Smooth muscle cell of the brain vasculature (primary cell): Measurements from ENCODE around the gene PEX19.

Source experiments
- DNase-seq: peaks from one replicate; pipeline ENCODE4 v3.0.0-alpha.2; 2012; ENCODE audit warnings: low read depth, low spot score

PEX19 gene

GRCh38 chr1:160277987-160278386, 6.9 kb downstream of the PEX19 start:
- no peak for DNase-seq

- no peak for DNase-seq
Observed at GRCh38 chr1:160277330-160277729, 7.6 kb downstream of the PEX19 start.

- no peak for DNase-seq
Observed at GRCh38 chr1:160271025-160271424, 13.9 kb downstream of the PEX19 start.

DNA sequence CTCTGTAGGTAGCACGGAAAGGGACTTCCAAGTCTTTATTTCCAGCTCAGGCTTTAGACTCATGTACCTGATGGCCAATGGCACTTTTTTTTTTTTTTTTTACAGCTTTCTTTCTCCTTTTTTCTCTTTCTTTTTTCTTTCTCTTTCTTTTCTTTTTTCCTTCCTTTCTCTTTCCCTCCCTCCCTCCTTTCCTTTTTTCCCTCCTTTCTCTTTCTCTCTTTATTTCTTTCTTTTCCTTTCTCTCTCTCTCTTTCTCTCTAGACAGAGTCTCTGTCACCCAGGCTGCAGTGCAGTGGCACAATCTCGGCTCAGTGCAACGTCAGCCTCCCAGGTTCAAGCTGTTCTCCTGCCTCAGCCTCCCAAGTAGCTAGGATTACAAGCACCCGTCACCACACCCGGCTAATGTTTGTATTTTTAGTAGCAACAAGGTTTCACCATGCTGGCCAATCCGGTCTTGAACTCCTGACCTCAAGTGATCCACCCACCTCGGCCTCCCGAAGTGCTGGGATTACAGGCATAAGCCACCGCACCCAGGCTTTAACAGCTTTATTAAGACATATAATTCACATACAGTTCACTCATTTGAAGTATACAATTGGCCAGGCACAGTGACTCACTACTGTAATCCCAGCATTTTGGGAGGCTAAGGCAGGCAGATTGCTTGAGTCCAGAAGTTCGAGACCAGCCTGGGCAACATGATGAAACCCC, 17.5 kb downstream of the PEX19 start:
- DNase-seq: no peak

GRCh38 chr1:160264795-160265307, 20.1 kb downstream of the PEX19 start:
- no peak for DNase-seq

DNA sequence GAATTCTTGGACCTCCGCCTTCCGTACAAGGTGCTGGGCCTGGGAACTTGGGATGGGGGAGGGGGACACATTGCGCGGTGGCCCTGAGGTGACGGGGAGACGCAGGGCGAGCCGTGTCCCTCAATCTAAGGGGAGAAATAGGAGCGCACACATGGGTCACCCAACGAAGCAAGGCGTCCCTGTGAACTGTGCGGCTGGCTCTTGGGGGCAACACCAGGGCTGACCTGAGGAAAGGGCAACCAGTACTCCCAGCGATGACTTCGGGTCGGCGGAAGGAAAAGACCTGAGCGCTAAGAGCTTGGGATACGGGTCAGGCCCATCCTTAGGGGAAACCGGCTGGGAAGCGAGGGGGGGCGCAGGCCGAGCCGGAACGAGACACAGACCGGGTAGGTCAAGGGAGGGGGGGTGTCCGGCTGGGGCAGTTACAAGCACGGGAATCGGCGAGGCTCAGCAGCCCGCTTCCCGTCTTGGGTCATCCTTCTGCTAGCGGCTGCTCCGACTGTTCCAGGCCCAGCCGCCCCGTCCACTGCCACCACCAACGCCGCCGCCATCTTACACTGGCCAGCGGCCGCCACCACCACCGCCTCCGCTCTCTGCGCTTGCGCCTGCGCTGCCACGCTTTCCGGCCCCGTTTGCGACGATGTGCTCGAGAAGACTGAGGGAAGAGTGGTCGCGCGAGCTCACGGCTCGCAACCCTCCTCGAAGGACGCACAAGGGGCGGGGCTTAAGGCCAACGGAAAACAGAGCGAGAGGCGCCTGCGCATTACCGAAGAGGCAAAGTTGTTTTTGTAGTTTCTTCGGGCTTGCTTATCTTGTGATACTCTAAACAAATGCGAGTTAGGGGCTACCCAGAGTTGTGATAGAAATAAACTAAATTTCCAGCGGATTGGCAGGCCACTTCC, 22.8 kb downstream of the PEX19 start, which contains the start of gene DCAF8:
Gene DCAF8, minus strand, starts transcription at position 657 of the 902 bp plus-strand sequence. CDS start 18,541 bp downstream, outside the sequence.
- DNase-seq: peak; percentile 95

- DNase-seq: no peak
Observed at GRCh38 chr1:160261556-160261892, 23.4 kb downstream of the PEX19 start.

GRCh38 chr1:160260406-160261382, 24.2 kb downstream of the PEX19 start:
- DNase-seq: peak; percentile 66

DNA sequence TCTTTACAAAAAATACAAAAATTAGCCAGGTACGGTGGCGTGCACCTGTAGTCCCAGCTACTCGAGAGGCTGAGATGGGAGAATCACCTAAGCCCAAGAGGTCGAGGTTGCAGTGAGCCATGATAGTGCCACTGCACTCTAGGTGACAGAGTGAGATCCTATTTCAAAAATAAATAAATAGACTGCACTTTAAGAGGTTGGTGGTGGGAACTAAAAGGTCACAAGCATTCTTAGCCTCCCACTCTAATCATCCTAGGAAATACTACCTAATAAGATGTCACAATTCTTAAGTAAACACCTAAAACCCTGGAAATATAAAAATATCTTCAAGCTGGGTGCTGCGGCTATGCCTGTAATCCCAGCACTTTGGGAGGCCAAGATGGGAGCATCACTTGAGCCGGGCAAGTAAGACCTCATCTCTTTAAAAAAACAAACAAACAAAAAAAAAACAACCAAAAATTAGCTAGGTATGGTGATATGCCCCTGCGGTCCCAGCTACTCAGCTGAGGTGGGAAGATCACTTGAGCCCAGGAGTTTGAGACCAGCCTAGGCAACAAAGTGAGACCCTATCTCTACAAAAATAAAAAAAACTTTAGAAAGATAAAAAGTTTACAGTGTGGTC, 26.6 kb downstream of the PEX19 start:
- DNase-seq: no peak

DNA sequence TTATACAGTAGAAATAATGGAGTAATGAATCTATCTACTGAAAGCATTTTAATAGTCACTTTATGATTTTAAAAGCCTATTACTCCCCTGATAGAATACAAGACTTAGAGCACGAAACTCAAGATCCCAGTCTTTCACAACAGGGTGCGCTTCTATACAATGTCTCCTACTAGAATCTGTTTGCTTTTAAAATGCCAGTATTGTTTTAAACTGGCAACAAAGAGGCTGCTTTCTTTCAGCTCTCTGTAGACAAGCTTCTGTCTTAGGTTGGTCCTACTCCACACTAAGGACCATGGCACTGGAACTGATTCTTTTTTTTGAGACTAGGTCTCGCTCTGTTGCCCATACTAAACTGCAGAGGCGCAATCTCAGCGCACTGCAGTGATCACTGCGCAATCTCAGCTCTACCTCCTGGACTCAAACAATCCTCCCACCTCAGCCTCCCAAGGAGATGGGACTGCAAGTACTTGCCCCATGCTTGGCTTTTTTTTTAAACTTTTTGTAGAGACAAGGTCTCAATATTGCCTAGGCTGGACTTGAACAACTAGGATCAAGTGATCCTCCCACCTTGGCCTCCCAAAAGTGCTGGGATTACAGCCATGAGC, 27.4 kb downstream of the PEX19 start:
- DNase-seq: no peak

- DNase-seq: no peak
Observed at GRCh38 chr1:160256396-160257046, 28.4 kb downstream of the PEX19 start.

- no peak for DNase-seq
Observed at GRCh38 chr1:160255781-160256300, 29.1 kb downstream of the PEX19 start.

- no peak for DNase-seq
Observed at GRCh38 chr1:160251687-160252526, 33.0 kb downstream of the PEX19 start.

- no peak for DNase-seq
Observed at GRCh38 chr1:160251011-160251410, 33.9 kb downstream of the PEX19 start.

- DNase-seq: no peak
Observed at GRCh38 chr1:160247053-160247452, 37.9 kb downstream of the PEX19 start.

DNA sequence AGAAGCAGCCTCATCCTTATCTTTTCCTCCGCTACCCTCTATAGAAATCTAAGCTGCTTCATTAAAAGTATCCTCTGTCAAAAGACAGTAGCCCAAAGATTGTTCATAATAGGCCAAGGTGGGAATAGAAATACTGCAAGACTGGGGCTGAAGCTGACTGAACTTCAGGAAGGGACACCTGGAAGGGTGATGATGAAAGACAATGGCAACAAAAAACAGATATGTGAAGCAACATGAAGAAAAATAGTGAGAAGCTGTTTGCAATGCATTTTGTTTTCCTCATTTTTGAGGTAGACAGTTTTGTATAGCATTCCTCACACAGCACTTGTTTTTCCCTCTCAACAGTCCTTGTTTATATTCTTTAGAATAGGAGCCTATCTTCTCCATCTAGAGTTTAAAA, 39.5 kb downstream of the PEX19 start:
- DNase-seq: no peak

DNA sequence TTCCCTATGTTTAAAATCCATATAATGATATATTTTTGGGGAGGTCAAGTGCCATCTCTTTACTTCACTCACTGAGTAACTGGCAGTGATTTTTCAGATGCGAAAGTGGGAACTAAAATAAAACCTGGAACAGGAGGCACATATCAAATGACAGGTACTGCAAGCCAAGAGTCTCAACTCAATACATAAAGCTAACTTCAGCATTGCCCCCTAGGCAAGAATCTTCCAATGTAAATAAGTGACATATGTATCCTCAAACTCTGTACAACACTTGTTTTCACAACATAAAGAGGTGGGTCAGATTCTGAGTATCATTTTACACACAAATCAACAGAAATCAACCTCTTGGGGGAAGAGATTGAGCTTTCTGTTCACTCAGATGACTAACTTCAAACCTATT, 40.7 kb downstream of the PEX19 start:
- DNase-seq: no peak

- DNase-seq: no peak
Observed at GRCh38 chr1:160243767-160244166, 41.2 kb downstream of the PEX19 start.
